HG03064 (cell line): ENCODE data around the gene APLP2.
"Not testable (repeated sequence)": the region's sequence is repeated elsewhere in the genome, so short reads cannot be mapped to it uniquely, and the experiment has no call there.

ENCODE experiments used
- ATAC-seq: cut with Tn5 transposase; IDR thresholded peaks from one replicate; pipeline ENCODE4 v1.9.1; 2021; ENCODE audit warnings: low read depth; ENCODE audit not compliant: unreplicated experiment

The APLP2 gene

DNA sequence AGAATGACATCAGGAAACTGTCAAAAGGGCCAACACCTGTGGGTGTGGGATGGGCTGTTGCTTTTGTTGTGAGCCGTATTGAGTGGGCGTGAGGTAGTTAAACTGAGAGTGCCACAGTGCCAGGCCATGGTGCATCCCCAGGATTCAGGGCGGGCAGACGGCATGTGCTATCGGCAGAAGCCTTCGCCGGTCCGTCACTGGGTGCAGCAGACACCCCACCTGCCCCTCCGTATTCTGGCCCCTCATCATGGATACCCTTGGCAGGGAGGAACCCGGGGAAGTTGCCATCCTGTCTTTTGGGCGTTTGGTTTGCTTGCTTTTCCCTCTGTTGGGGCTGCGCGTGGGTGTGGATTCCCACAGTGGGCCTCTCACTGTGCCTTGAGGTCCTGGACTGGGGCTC lies 117.4 kb downstream of the APLP2 start:
- no peak for ATAC-seq

DNA sequence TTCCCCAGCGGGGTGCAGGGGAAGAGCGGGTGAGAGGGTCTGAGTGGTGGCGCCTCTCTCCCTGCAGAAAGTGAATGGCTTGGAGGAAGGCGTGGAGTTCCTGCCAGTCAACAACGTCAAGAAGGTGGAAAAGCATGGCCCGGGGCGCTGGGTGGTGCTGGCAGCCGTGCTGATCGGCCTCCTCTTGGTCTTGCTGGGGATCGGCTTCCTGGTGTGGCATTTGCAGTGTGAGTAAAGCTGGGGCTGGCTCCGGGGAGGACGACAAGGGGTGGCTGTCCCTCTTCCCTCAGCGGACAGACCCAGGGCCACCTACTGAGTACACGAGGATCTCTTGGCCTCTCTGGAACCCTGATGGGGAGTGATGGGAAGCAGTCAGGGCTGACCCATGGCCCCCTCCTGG lies 118.4 kb downstream of the APLP2 start:
- no peak for ATAC-seq

DNA sequence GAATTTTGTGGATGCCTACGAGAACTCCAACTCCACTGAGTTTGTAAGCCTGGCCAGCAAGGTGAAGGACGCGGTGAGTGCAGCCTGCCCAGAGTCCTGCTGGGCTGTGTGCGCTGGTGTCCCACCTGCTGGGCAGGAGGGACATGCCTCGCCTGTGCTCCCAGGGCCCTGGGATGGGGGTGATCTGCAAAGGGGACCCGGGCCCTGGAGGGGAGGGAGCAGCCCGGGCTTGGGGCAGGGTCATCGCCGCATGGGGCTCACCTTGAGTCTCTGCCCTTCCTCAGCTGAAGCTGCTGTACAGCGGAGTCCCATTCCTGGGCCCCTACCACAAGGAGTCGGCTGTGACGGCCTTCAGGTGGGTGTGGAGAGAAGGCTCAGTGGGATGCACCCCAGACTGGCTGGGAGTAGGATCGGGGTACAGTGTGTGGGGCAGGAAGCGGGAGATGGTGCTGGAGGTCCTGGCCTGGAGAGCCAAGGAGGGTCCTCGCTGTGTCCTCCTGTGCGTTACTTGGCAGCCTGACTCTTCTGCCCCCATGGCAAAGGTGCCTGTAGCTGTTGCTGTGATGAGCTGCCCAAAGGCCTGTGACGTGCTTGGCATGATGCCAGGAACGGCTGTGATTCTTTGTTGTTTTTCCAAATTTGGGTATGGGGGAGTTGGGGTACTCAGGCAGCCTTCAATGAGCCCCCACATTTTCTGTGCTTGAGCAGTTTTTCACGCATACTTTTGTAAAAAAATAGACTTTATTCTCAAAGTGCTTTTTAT lies 119.1 kb downstream of the APLP2 start:
- no peak for ATAC-seq

DNA sequence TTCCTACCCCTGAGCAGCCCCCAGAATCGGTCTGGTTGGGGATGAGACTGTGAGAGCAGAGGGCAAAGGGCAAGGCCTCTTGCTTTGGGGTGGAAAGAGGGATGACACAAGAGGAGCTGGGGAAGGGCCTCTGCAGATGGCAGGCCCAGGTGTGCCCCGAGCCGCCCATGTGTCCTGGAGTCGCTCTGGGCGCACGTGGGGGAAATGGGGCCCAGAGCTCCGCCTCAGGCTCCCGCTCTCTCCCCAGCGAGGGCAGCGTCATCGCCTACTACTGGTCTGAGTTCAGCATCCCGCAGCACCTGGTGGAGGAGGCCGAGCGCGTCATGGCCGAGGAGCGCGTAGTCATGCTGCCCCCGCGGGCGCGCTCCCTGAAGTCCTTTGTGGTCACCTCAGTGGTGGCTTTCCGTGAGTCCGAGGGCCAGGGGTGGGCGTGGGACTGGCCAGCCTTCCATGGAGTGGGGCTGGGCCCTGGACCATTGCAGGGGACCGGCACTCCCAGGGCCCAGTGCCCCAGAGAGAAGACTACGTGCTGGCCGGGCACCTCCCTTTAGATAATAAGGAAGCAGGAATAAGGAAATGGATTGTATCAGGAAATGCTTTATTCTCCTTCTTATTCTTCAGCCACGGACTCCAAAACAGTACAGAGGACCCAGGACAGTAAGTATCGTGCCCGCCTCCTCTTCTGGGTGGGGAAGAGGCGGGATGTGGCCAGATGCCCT lies 120.0 kb downstream of the APLP2 start:
- ATAC-seq, result no peak

DNA sequence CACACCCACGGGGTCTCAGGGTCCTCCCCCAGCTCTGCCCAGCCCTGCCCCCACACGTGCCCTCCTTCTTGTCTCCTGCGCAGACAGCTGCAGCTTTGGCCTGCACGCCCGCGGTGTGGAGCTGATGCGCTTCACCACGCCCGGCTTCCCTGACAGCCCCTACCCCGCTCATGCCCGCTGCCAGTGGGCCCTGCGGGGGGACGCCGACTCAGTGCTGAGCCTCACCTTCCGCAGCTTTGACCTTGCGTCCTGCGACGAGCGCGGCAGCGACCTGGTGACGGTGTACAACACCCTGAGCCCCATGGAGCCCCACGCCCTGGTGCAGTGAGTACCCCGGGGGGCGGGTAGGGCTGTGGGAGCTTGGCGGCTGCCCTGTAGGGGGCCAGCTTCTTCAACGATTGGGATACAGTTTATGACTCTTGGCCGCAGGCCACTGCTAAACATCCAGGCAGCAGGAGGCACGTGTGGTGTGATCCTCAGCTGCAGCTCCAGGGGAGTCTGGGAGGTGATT lies 120.7 kb downstream of the APLP2 start:
- no peak for ATAC-seq

DNA sequence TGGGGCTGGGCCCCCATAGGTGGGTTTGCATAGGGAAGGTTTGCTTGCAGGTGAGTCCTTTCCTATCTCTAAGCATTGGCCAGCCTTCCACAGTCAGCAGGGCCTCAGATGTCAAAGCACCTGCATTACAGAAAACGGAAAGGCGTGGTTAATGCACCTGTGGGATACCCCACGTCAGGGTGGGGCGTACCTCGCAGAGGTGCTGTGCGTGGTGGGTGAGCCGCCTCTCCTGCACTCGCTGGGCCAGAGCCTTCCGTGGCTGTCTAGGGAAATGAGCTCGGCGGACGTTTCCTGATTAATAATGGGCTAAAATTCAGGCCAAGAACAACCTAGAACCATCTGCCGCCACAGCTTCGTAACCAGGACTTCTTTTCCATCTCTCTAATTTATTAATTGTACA lies 122.2 kb downstream of the APLP2 start:
- ATAC-seq, result no peak

DNA sequence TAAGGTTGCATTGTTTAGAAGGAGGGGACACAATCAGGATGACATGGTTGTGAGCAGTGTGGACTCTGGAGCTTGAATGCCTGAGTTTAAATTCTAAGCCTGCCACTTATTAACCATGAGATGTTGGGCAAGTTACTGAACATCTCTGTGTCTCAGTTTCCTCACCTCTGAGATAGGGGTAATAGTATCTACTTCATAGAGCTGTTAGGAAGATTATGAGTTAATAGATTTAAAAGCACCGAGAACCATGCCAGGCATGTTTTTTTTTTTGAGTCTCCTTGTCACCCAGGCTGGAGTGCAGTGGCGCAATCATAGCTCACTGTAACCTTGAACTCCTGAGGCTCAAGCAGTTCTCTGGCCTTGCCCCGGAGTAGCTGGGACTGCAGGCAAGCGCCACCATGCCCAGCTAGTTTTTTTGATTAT lies 123.2 kb downstream of the APLP2 start:
- ATAC-seq, result no peak

DNA sequence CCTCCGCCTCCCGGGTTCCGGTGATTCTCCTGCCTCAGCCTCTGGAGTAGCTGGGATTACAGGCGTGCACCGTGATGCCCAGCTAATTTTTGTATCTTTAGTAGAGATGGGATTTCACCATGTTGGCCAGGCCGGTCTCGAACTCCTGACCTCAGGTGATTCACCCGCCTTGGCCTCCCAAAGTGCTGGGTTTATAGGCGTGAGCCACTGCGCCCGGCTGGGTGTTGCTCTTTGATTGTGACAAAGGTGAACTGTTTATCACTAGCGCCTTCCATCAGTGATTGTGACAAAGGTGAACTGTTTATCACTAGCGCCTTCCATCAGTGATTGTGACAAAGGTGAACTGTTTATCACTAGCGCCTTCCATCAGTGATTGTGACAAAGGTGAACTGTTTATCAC lies 123.9 kb downstream of the APLP2 start:
- ATAC-seq, result not testable (repeated sequence)
